ENCODE measurements around the gene DTX3.
A peak's percentile ranks its signal among the peaks of the same experiment; 100 is the strongest.
"Not testable (repeated sequence)": the region's sequence is repeated elsewhere in the genome, so short reads cannot be mapped to it uniquely, and the experiment has no call there.

The DTX3 gene

DNA sequence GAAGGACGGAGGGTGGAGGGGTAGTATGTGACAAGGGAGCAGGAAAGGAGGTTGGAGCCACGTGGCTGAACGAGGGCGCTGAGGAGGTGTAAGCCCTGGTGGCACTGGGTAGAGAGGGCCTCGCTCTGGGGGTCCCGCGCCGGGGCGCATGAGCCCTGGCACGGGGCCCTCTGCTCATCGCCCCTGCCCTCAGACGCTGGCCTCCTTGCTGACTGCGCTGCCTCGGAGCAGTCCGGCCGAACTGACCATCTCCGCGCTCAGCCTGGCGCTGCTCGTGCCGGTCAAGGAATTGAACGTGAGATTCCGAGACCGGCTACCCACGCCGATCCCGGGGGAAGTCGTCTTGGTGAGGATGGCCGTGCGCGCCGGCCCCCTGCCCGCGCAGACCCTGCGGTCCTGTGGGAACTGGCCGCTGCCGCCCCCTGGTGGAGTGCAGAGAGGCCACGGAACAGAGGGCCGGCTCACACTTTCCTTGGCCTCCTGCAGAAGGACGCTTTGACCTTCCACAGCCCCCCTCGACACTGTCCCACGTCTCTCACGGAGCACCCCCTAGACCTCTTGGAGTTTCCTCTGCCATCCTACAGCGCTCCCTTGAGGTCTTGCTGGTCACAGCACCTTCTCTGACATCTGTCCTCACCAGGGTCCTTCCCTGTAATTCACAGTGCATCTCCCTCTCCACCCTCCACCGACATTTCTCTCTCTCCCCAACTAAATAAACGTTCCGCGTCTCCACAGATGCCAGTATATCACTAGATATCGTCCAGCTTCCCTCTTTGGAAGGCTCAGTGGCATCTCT is 17.1 kb downstream of the DTX3 start:
- DNase-seq = peak; percentile 31 to 38

DNA sequence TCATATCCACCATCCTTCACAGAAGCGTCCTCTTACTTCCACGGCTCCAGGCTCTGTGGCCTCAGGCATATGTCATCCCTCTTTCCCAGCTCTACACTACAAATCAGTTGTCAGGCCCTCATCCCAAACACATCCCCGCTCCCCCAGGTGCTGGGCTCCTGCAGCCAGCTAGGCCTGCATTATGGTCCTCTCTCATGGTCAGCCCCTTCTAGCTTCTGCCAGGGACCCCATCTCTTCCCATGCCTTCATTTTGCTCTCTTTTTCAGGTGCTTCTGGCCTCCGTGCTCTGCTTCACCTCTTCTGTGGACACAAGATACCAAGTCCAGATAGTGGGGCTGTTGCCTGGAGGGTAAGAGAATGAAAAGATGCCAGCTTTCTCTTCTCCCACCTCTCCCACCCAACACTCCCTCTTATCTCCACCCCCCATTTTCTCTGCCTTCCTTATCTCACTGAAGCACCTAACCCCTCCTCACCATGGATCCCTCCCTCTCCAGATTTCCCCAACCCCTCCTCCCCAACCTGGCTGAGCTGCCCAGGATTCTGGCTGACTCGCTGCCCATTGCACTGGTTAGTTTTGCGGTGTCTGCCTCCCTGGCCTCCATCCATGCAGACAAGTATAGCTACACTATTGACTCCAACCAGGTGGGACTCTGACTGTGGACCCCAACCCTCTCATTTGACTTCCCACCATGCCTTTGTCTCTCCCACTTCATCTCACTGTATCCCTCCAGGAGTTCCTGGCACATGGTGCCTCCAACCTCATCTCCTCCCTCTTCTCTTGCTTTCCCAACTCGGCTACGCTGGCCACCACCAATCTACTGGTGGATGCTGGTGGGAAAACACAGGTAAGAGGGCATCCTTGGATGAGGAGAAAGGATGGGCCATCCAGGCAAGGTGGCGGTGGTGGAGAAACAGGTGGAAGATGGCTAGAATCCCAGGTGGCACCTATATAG is 17.9 kb downstream of the DTX3 start:
- no peak for DNase-seq

DNA sequence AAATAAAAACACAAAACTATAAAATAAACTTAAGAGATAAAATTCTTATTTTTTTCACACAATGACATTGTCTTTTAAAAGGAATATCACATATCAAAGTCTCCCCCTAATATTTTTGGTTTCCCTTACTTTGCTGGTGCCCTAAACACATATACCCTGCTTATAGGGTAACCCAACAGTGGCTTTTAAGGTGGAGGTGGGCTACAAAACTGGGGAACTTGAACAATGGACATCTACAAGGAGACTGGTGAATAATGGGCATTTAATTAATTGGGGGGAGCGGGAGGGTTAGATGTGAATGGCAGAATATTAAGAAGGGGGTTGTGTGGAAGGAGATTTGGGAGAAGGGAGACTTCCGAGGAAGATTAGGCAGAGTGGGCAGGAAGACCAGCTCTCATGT is 18.8 kb downstream of the DTX3 start:
- no peak for DNase-seq

DNA sequence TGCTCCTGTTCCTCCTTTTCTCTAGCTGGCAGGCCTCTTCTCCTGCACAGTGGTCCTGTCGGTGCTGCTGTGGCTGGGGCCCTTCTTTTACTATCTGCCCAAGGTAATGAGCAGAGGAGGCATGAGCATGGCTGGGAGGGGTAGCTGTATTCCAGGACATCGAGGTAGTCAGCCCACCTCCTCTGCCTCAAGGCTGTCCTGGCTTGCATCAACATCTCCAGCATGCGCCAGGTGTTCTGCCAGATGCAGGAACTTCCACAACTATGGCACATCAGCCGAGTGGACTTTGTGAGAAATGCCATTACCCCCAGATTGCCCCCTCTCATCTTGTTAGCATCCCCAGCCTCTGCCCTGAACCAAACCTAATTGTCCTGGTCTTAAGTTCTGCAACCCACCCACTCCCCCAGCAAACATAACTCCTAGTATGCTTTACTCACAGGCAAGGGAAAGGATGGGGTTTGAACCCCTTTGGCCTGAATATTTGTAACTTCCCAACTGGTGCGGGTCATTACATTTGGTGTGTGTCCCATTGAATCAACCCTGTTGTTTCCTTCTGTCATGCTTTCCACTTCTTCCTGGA is 19.3 kb downstream of the DTX3 start:
- DNase-seq = no peak

DNA sequence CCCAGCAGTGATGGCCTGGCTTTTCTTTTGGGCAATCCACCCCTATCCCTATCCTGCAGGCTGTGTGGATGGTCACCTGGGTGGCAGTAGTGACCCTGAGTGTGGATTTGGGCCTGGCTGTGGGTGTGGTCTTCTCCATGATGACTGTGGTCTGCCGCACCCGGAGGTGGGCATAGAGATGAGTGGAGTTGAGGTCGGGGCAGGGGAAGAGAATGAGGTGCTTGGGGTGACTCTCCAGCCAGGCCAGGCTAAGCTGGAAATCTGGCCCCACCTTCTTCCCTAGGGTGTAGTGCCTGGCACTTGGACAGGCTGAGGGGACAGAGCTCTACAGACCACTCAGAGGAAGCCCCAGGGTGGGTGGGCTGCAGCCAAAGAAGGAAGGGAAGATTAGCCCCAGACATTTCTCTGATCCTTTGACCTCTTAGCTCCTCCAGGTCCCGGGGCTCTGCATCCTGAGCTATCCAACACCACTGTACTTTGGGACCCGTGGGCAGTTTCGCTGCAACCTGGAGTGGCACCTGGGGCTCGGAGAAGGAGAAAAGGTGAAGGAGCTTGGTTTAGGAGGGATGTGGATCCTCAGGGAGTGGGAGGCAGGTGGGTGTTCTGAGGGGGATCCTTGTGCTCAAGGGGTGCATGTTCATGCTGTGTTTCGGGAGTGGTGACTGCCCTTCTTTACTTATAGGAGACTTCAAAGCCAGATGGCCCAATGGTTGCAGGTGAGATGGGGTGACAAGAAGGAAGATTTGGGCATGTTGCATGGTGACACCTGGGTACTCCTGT is 20.0 kb downstream of the DTX3 start:
- DNase-seq = no peak

DNA sequence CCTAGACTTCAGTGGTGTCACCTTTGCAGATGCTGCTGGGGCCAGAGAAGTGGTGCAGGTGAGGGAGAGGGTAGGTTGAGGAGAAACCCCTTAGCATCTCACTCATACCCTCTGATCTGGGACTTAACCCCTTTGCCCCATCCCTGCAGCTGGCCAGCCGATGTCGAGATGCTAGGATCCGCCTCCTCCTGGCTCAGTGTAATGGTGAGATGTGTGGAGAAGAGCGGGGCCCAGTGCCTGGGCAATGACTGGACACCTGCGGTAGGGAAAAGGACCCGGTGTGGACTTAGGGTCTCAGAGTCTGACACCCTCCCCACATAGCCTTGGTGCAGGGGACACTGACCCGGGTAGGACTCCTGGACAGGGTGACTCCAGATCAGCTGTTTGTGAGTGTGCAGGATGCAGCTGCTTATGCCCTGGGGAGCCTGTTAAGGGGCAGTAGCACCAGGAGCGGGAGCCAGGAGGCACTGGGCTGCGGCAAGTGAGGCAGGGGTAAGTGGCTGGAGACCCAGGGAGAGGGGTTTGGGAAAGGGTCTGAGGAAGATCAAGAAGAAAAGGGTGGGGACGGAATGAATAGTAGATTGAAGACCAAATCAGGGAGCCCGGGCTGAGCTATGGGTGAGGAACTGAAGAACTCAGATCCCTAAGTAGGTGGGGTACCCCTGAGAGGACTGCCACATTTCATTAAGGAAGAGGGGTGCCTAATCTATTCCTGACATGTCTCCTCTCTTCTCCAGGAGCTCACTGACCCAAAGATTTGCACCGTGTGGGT is 20.8 kb downstream of the DTX3 start:
- DNase-seq = no peak

DNA sequence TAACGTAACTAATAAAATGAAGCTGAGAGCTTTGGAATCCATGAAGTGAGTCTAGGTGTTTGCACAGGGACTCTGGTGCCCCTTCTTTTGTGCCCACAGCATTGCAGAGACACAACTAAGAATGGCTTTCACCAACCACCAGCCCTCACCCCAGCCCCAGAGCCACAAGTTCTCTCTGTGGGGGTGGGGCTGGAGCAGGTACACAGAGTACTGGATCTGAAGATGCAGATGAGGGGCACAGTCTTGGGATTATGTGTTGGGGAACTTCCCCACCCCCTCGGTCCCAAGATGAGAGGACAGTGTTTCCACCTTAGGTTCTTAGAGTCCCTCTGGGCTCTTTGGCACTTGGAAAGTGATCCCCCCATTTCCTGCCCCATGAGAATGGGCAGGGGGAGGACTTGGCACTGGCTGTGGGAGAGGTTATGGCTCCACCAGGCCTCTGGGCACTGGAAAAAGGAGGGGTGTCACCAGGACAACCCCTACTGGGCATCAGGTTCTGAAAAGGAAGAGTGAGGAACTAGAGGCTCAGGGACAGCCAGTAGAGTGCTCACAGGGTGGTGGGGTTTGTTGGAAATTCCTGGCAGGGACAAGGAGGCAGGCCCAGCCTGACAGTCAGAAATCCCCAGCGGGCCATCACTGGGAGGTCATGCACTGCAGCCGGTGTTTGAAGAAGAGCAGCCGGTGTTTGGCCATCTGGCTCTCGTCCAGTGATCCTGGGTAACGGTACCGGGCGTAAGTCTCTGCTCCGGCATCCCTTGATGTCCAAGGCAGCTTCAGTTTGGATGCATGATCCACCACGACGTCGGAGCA is 21.7 kb downstream of the DTX3 start:
- DNase-seq = no peak

DNA sequence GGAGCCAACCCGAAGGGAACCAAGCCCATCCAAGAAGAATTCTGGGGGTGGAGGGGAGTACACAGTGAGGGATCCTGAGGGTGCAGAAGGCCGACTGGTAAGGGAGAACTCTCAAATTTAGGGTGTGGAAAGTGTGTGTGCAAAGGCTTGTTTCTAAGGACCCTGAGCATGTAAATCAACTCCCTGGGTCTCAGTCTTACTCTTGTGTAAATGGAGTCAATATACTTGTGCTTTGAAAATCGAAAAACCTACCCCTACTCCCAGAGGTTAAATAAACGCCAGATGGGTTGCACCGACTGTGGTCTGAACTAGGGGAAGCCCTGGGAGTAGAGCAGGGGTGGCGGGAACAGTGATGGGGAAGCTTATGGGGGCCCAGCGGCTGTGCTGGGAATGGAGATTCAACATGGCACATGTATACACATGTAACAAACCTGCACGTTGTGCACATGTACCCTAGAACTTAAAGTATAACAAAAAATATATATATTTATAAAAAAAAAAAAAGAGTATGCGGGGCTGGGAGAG is 22.4 kb downstream of the DTX3 start:
- DNase-seq = no peak

DNA sequence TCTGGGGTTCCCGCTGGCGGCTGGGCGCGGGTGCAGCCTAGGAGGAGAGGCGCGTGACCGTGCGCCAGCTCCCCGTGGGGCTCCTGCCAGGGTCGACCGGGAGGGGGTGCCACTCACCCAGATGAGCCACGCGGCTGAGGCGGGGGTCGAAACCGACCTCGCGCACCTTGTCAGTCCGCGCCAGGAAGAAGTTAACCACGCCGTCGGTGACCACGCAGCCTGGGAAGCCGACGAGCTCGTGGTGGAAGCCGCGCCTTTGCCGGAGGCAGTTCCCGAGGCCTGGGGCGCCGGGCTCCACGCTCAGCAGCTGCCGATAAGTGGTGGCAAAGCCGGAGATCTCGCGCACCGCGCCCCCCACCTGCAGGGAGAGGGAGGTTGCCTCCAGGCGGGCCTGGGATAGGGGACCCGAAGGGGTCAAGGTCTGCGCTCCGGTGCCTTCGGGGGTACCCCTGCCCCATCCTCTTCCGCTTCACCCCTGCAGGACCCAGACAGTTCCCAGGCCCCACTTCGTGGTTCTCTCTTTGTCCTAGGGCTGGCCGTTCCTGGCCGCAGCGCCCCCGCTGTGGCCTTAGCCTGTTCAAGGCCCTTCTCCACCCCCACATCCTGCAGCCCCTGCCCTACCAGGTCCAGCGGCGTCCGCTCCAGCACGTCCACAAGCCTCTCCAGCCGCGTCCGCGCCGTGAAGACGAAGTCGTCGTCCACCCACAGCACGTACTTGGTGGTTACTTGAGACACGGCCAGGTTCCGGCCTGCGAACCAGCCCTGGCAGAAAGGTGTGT is 23.1 kb downstream of the DTX3 start:
- no peak for DNase-seq

DNA sequence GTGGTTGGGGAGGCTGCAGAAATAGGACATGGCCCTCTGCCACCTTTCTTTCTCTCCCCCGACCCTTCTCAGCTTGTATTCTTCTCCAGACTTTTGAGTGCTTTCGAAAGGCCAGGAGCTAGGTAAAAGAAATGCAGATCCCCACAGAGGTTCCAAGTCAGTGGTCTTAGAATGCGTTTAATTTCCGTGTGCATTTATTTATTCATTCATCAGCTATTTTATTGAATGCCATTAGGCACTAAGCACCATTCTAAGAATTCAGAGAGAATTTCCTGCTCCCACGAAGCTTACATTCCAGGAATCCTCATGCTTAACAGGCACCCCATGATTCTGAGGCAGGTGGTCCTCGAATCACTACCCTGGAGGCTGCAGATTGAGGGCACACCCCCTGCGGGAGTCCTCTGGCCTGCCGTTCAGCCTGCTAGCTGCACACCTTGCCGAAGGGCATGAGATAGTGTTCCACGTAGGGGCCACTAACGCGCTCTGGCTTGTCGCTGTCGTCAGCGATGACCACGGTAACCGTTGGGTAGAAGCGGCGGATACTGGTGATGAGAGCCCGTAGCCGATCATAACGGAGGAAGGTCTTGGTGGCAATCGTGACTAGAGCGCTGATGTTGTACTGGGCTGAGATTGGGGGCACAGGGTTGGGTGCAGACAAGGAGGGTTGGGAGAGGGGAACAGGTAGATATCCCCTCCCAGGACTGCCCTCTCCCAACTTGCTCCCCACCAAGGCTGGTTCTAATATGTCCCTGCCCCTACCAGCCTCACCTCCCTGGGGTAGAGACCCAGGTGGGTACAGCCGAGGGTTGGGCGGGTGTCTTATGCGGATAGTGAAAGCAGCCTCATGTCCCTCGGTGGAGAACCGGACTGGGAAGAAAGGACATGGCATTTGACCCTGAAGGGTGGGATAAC is 23.9 kb downstream of the DTX3 start:
- no peak for DNase-seq

DNA sequence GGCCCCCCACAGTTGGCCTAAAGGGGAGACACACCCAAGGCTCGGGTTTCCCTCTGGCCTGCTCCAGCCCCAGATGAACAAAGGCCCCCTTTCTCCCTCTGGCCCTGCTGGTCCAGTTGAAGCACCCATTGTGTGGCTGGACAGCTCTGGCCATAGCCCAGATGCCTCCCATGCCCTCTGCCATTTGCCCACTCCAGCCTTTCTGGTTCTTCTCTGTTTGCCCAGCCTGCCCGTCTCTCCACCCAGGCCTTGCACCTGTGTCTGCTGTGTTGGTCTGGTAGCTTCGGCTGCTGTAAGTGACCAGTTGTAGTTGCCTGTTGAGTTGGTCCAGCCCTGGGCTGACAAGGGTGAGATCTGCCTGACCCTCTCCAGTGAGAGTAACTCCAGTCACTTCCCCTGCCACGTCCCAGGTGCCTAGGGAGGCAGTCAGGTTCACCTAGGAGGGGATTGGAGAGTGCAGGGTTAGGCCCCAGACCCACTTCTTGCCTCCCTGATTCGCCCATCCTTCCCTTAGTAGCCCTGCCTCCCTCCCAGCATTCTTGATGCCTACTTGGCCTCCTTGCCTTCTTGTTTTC is 25.4 kb downstream of the DTX3 start:
- no peak for DNase-seq

DNA sequence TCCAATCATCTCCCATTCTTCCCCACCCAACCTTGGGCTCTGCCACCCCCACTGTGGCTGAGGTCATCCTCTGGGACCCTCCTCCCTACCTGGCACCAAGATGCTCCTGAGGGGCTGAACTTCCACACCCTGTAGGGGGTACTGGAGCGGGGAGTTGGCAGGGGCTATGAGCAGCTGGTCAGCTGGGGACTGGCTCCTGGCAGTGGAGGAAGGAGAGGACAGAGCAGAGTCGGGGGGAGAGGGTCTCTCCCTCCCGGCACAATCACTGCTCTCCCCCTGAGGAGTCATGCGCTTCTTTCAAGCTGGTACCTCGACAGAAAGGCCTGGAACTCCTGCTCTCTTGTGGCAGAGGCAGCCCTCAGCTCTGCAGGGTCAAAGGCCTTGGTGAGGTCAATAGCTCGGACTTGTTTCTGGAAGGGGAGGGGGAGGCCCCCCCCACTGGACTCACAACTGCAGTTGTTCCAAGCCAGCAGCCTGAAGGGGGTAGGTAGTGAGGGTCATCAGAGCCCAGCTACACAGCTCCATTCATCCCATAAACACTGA is 26.3 kb downstream of the DTX3 start:
- no peak for DNase-seq

DNA sequence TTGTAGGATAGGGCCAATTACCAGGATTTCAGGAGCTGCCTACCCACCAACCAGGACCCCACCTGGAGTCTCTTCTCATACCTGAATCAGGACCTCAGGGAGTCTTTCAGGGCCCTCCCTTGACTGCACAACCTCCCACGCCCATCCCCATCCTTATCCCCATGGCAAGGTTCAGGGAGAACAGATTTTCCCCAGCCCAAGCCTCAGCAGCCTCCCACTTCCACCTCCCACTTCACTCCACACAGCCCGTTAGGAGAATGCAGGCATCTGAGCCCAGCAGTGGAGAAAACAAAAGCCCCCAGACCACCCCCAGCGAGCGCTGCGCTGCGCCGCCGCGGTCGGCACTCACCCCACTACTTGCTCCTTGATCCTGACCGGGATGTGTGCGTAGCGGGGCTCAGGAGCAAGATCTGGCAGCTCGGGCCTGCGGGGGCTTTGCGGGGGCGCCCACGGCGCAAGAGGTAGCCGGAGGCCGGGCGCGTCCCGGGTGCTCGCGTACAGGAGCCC is 27.0 kb downstream of the DTX3 start:
- no peak for DNase-seq

DNA sequence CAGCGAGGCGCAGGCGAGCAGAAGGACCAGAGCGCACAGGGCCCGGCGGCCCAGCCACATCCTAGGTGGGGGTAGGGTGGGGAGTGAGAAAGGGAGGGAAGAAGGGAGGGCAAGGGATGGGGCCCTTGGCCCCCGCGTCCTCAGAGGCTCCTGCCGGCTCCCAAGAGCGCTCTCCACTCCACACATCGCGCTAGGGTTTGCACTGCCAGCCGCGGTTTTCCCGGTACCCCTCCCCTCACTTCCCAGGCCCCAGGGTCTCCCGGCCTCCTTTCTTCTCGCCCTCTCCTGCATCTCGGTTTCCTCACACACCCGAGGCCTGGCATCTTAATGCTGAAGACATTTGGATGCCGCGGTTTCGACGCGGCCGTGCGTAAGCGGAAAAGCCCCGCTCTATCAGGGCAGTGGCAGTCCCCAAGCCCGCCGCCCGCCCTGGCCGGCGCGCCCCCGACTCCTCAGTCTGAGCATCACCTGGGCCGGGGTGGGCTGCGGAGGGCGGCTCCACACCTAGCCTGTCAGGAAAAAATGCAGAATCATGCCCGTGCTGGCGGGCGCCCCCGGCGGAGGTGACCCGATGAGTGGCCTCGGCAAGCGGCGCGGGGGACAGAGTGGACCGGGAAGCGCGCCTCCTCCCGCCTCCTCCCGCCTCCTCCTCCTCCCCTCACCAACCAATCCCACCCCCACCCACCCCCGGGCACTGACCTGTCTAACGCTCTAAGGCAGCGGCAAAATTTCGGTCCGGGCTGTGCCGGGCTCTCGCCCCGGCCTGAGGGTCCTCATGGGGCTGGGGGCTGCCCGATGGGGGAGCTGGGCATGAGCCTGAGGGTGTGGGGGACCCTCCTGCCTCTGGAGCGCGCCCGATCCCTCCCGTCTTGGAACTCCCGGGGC is 27.7 kb downstream of the DTX3 start:
- no peak for DNase-seq

DNA sequence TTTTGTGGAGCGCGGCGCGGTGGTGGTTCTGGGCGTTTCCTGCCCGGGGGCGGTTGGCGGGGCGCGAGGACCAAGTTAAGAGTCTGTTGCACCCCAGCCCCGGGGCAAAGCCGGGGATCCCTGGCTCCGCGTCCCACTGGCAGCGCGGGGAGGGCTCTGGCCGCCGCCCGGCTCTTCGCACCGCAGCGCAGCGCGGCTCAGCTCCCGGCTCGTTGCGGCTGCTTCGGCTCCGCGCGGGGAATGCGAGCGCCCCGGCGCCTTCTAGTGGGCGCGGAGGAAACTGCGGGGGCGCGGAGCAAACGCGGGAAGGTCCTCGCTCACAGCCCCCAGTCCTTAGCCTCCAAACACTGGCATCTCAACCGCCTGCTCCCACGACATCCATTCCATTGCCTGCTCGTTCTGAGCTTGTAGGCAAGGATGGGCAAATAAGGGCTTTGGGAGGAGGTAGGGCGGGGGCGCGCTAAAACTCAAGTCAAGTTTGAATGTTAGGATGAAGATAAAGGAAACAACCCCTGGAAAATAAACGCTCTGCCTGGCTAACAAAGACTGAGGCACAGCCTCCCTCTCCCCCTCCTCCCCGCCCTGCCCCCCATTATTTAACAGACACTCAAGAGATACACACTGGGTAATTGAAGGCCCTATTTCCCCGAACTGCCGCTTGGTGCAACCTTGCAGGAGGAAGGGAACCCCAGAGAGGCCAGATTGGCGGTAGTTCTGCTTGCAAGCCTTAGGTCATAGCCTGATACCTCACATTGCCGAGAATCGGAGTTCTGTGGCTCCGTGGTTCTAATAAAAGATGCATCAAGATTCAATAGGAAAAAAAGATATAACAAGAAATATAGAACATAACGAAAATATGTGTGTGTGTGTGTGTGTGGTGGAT is 28.6 kb downstream of the DTX3 start, which contains the start of gene B4GALNT1:
Gene B4GALNT1, minus strand, starts transcription at position 244 of the 883 bp plus-strand sequence. CDS start 1,069 bp downstream, outside the sequence.
- DNase-seq = peak; percentile 55 to 70

DNA sequence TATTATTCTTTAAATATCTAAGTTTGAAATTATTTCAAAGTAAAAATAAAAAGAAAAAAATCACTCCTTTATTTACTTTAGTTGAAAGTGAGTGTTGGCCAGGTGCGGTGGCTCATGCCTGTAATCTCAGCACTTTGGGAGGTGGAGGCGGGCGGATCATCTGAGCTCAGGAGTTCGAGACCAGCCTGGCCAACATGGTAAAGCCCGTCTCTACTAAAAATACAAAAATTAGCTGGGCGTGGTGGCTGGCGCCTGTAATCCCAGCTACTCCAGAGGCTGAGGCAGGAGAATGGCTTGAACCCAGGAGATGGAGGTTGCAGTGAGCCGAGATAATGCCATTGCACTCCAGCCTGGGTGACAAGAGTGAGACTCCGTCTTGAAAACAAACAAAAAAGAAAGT is 32.1 kb downstream of the DTX3 start:
- DNase-seq = not testable (repeated sequence)

All from Kasumi-1 (cell line).